ENCODE results near the gene IFNL3.

IFNL3 gene

GRCh38 chr19:39240421-39240820, 4.4 kb downstream of the IFNL3 start:
- Histone ChIP-seq H3K4me2 (peak overlapping the region in 2 of 11 experiments; percentile 3 to 5; a peak in 2 of 22 replicates), H3K9me3 (replicated peaks in 1 of 11) (no peaks in the 10 kb centered on the region), H3K4me3 (no peak overlapping the region), H3K9ac (no peak overlapping the region), H3K36me3 (no peaks in the 10 kb centered on the region), H3K27me3 (no peaks in the 10 kb centered on the region), H3K27ac (no peak overlapping the region), H4K20me1 (no peaks in the 10 kb centered on the region), H3K4me1 (peaks cover 6 to 45% (median 24%) of the 10 kb centered on the region in 10 experiments)
- peak in 3 of 11 experiments; percentile 13 to 62 (median 45); a peak in 3 of 22 replicates for TF ChIP-seq Cebpa-rat (IDR thresholded peaks at IDR 0.05)

- no peaks in the 10 kb centered on the region for H3K9me3 ChIP-seq (replicated peaks in 1 of 11)
- H3K9ac ChIP-seq, result no peak overlapping the region
- no peaks in the 10 kb centered on the region for H4K20me1 ChIP-seq
- H3K36me3 ChIP-seq, result no peaks in the 10 kb centered on the region
- no peak overlapping the region for H3K27ac ChIP-seq
- H3K4me2 ChIP-seq, result peak overlapping the region in 3 of 11 experiments; percentile 1 to 62 (median 48); a peak in 3 of 22 replicates
- no peak overlapping the region for H3K4me3 ChIP-seq
- H3K4me1 ChIP-seq, result peaks cover 6 to 45% (median 24%) of the 10 kb centered on the region in 10 experiments
- no peaks in the 10 kb centered on the region for H3K27me3 ChIP-seq
- no peak for TF ChIP-seq Cebpa-rat (IDR thresholded peaks at IDR 0.05)
These were observed 5.9 kb downstream of the IFNL3 start for GRCh38 chr19:39238944-39239343.

- H3K27me3 ChIP-seq, result no peaks in the 10 kb centered on the region
- 0 out of 22 replicates have a peak overlapping the region, but pooled peaks of 1 of the 11 experiments have one; percentile 41 for H3K9ac ChIP-seq
- peaks cover 6 to 42% (median 24%) of the 10 kb centered on the region in 10 experiments for H3K4me1 ChIP-seq
- no peak overlapping the region for H3K4me3 ChIP-seq
- TF ChIP-seq Cebpa-rat (IDR thresholded peaks at IDR 0.05), result no peak
- no peaks in the 10 kb centered on the region for H3K36me3 ChIP-seq
- H4K20me1 ChIP-seq, result no peaks in the 10 kb centered on the region
- H3K27ac ChIP-seq, result no peak overlapping the region
- H3K9me3 ChIP-seq (replicated peaks in 1 of 11), result no peaks in the 10 kb centered on the region
- H3K4me2 ChIP-seq, result peak overlapping the region; percentile 35 to 79 (median 66); a peak in 20 of 22 replicates
These were observed 6.6 kb downstream of the IFNL3 start for GRCh38 chr19:39238209-39238608.

GRCh38 chr19:39237200-39238184, 7.3 kb downstream of the IFNL3 start:
- Histone ChIP-seq H3K27ac (peak overlapping the region in 2 of 11 experiments; percentile 10 to 33; a peak in 1 of 22 replicates), H3K27me3 (no peaks in the 10 kb centered on the region), H3K4me2 (peak overlapping the region; percentile 35 to 79 (median 66)), H3K36me3 (no peaks in the 10 kb centered on the region), H3K9me3 (replicated peaks in 1 of 11) (no peaks in the 10 kb centered on the region), H3K9ac (peak overlapping the region in 2 of 11 experiments; percentile 34 to 41; a peak in 4 of 22 replicates), H3K4me3 (0 out of 20 replicates have a peak overlapping the region, but pooled peaks of 1 of the 10 experiments have one; percentile 4), H3K4me1 (peaks cover 6 to 40% (median 24%) of the 10 kb centered on the region in 10 experiments), H4K20me1 (no peaks in the 10 kb centered on the region)
- no peak for TF ChIP-seq Cebpa-rat (IDR thresholded peaks at IDR 0.05)

- Histone ChIP-seq H3K27ac (no peak overlapping the region), H3K27me3 (no peaks in the 10 kb centered on the region), H3K4me1 (peaks cover 6 to 40% (median 24%) of the 10 kb centered on the region in 10 experiments), H3K9me3 (replicated peaks in 1 of 11) (no peaks in the 10 kb centered on the region), H3K4me2 (peak overlapping the region in 4 of 11 experiments; percentile 12 to 77 (median 28); a peak in 6 of 22 replicates), H4K20me1 (no peaks in the 10 kb centered on the region), H3K9ac (no peak overlapping the region; a peak in 1 of 22 replicates), H3K4me3 (no peak overlapping the region), H3K36me3 (no peaks in the 10 kb centered on the region)
- no peak for TF ChIP-seq Cebpa-rat (IDR thresholded peaks at IDR 0.05)
These were observed 8.3 kb downstream of the IFNL3 start for GRCh38 chr19:39236527-39236926.

- no peak for TF ChIP-seq Cebpa-rat (IDR thresholded peaks at IDR 0.05)
- Histone ChIP-seq H3K27ac (no peak overlapping the region), H3K9me3 (replicated peaks in 1 of 11) (peaks cover 0 to 4% (median 0%) of the 10 kb centered on the region in 11 experiments; a peak in 1 of 22 replicates), H3K9ac (no peak overlapping the region), H3K4me2 (no peak overlapping the region), H3K36me3 (no peaks in the 10 kb centered on the region), H3K27me3 (no peaks in the 10 kb centered on the region), H4K20me1 (no peaks in the 10 kb centered on the region), H3K4me3 (no peak overlapping the region), H3K4me1 (peaks cover 5 to 18% (median 12%) of the 10 kb centered on the region in 10 experiments)
These were observed 12.1 kb downstream of the IFNL3 start for GRCh38 chr19:39232708-39233107.

- Histone ChIP-seq H3K4me3 (no peak overlapping the region), H3K36me3 (no peaks in the 10 kb centered on the region), H3K27ac (no peak overlapping the region), H3K9ac (no peak overlapping the region), H3K9me3 (replicated peaks in 1 of 11) (peaks cover 0 to 4% (median 0%) of the 10 kb centered on the region in 11 experiments; a peak in 1 of 22 replicates), H4K20me1 (no peaks in the 10 kb centered on the region), H3K27me3 (no peaks in the 10 kb centered on the region), H3K4me1 (peaks cover 0 to 3% (median 0%) of the 10 kb centered on the region in 10 experiments; a peak in 1 of 20 replicates), H3K4me2 (no peak overlapping the region)
- TF ChIP-seq Cebpa-rat (IDR thresholded peaks at IDR 0.05), result no peak
These were observed 14.6 kb downstream of the IFNL3 start for GRCh38 chr19:39230096-39230764.

- no peaks in the 10 kb centered on the region; a peak in 1 of 22 replicates for H4K20me1 ChIP-seq
- TF ChIP-seq Cebpa-rat (IDR thresholded peaks at IDR 0.05), result no peak
- H3K4me2 ChIP-seq, result peak overlapping the region in 1 of 11 experiments; percentile 45; a peak in 2 of 22 replicates
These were observed 19.9 kb downstream of the IFNL3 start for GRCh38 chr19:39224910-39225309.

More at GRCh38 chr19:39224910-39225309, 19.9 kb downstream of the IFNL3 start:
- Histone ChIP-seq H3K36me3 (no peaks in the 10 kb centered on the region), H3K27me3 (no peaks in the 10 kb centered on the region), H3K4me3 (no peak overlapping the region), H3K9me3 (replicated peaks in 1 of 11) (no peaks in the 10 kb centered on the region), H3K9ac (no peak overlapping the region), H3K27ac (no peak overlapping the region), H3K4me1 (peaks cover 0 to 11% (median 6%) of the 10 kb centered on the region in 10 experiments; a peak in 8 of 20 replicates)

Data from BLaER1 treated with 17β-estradiol and CSF1 and Interleukin-3, amounts not matched to agents 10 nM and 100 nM (cell line).